Measurements from ENCODE around the gene CDC42BPB.
"Not testable (repeated sequence)": the region's sequence is repeated elsewhere in the genome, so short reads cannot be mapped to it uniquely, and the experiment has no call there.

Gene CDC42BPB

GRCh38 chr14:103071544-103072251 lies 14.3 kb upstream of the CDC42BPB start:
- no peak for DNase-seq

- no peak for DNase-seq
Measured at GRCh38 chr14:103070971-103071542, 13.7 kb upstream of the CDC42BPB start.

GRCh38 chr14:103070263-103070885 lies 13.0 kb upstream of the CDC42BPB start:
- DNase-seq = no peak

GRCh38 chr14:103068351-103069073 lies 11.2 kb upstream of the CDC42BPB start:
- DNase-seq = no peak

GRCh38 chr14:103067231-103067954 lies 10.0 kb upstream of the CDC42BPB start:
- DNase-seq = no peak

- DNase-seq = no peak
Measured at GRCh38 chr14:103066399-103066798, 9.1 kb upstream of the CDC42BPB start.

GRCh38 chr14:103065861-103066260 lies 8.5 kb upstream of the CDC42BPB start:
- DNase-seq = no peak

GRCh38 chr14:103064978-103065377 lies 7.6 kb upstream of the CDC42BPB start:
- no peak for DNase-seq

- no peak for DNase-seq
Measured at GRCh38 chr14:103064436-103064835, 7.1 kb upstream of the CDC42BPB start.

GRCh38 chr14:103061482-103061976 lies 4.2 kb upstream of the CDC42BPB start:
- DNase-seq = no peak

- DNase-seq = no peak
Measured at GRCh38 chr14:103059556-103059955, 2.2 kb upstream of the CDC42BPB start.

GRCh38 chr14:103058164-103059055 lies 1.1 kb upstream of the CDC42BPB start:
- DNase-seq = no peak

GRCh38 chr14:103057028-103057371 lies 349 bp downstream of the CDC42BPB start:
- peak; percentile 62 for DNase-seq

- DNase-seq = peak; percentile 76
Measured at GRCh38 chr14:103056322-103057027, 874 bp downstream of the CDC42BPB start.

GRCh38 chr14:103055695-103056094 lies 1.7 kb downstream of the CDC42BPB start:
- no peak for DNase-seq

- DNase-seq = no peak
Measured at GRCh38 chr14:103052407-103052806, 4.9 kb downstream of the CDC42BPB start.

- no peak for DNase-seq
Measured at GRCh38 chr14:103050935-103051334, 6.4 kb downstream of the CDC42BPB start.

- DNase-seq = not testable (repeated sequence)
Measured at GRCh38 chr14:103047453-103047852, 9.9 kb downstream of the CDC42BPB start.

GRCh38 chr14:103045371-103045869 lies 11.9 kb downstream of the CDC42BPB start:
- no peak for DNase-seq

GRCh38 chr14:103043257-103044015 lies 13.9 kb downstream of the CDC42BPB start:
- DNase-seq = no peak
